Measurements from ENCODE around the gene RAPGEF2.
"Not testable (repeated sequence)": the region's sequence is repeated elsewhere in the genome, so short reads cannot be mapped to it uniquely, and the experiment has no call there.

The RAPGEF2 gene

GRCh38 chr4:159248384-159249178 lies 145.7 kb downstream of the RAPGEF2 start:
- no peak for DNase-seq

GRCh38 chr4:159250751-159251325 lies 148.0 kb downstream of the RAPGEF2 start:
- DNase-seq: no peak

- DNase-seq: not testable (repeated sequence)
Measured at GRCh38 chr4:159251580-159251979, 148.7 kb downstream of the RAPGEF2 start.

GRCh38 chr4:159252491-159252890 lies 149.6 kb downstream of the RAPGEF2 start:
- DNase-seq: no peak

GRCh38 chr4:159256037-159256436 lies 153.2 kb downstream of the RAPGEF2 start:
- no peak for DNase-seq

- no peak for DNase-seq
Measured at GRCh38 chr4:159258889-159259560, 156.1 kb downstream of the RAPGEF2 start.

- DNase-seq: no peak
Measured at GRCh38 chr4:159264057-159264456, 161.2 kb downstream of the RAPGEF2 start.

- DNase-seq: no peak
Measured at GRCh38 chr4:159266981-159267868, 164.3 kb downstream of the RAPGEF2 start.

- no peak for DNase-seq
Measured at GRCh38 chr4:159267869-159268285, 165.0 kb downstream of the RAPGEF2 start.

- no peak for DNase-seq
Measured at GRCh38 chr4:159268607-159269006, 165.7 kb downstream of the RAPGEF2 start.

- no peak for DNase-seq
Measured at GRCh38 chr4:159269116-159269515, 166.2 kb downstream of the RAPGEF2 start.

GRCh38 chr4:159269956-159270355 lies 167.1 kb downstream of the RAPGEF2 start:
- DNase-seq: no peak

- DNase-seq: no peak
Measured at GRCh38 chr4:159271856-159272255, 169.0 kb downstream of the RAPGEF2 start.

GRCh38 chr4:159272273-159273140 lies 169.6 kb downstream of the RAPGEF2 start:
- no peak for DNase-seq

- no peak for DNase-seq
Measured at GRCh38 chr4:159273141-159273438, 170.2 kb downstream of the RAPGEF2 start.

- no peak for DNase-seq
Measured at GRCh38 chr4:159273841-159274240, 171.0 kb downstream of the RAPGEF2 start.

- no peak for DNase-seq
Measured at GRCh38 chr4:159278399-159278798, 175.5 kb downstream of the RAPGEF2 start.

- DNase-seq: no peak
Measured at GRCh38 chr4:159279084-159279483, 176.2 kb downstream of the RAPGEF2 start.

- DNase-seq: no peak
Measured at GRCh38 chr4:159280442-159281172, 177.7 kb downstream of the RAPGEF2 start.

- no peak for DNase-seq
Measured at GRCh38 chr4:159281771-159282170, 178.9 kb downstream of the RAPGEF2 start.

GRCh38 chr4:159282329-159282728 lies 179.4 kb downstream of the RAPGEF2 start:
- DNase-seq: no peak
